ENCODE results near the gene TSBP1. TPM values are rescaled to one million over a fixed set of nuclear protein-coding genes. Genes with fewer than 3 reads are reported as not detected.

TSBP1 gene
- total and polyA plus RNA-seq, 7 donors = not detected

GRCh38 chr6:32247401-32247800 lies 124.3 kb downstream of the TSBP1 start:
- H3K9me3 ChIP-seq = no peaks in the 10 kb centered on the region
- H3K27ac ChIP-seq = no peak overlapping the region
- H3K36me3 ChIP-seq = no peaks in the 10 kb centered on the region
- no peak for DNase-seq
- peaks cover 0 to 13% (median 10%) of the 10 kb centered on the region in 4 donors for H3K4me1 ChIP-seq
- no peak overlapping the region for H3K4me3 ChIP-seq
- no peak for TF ChIP-seq EP300 (IDR thresholded peaks at IDR 0.05)
- no peak for TF ChIP-seq POLR2A (IDR thresholded peaks at IDR 0.05)
- TF ChIP-seq POLR2AphosphoS5 (IDR thresholded peaks at IDR 0.05) = no peak
- TF ChIP-seq CTCF (IDR thresholded peaks at IDR 0.05) = no peak
- WGBS, 2 donors = 32 to 76% methylated on average over 2 of the region's 2 CpGs
- no peaks in the 10 kb centered on the region for H3K27me3 ChIP-seq
- intact Hi-C loops (cut with DNase I) = loop anchor here (10.0 kb wide), 2 partner anchors 457 to 557 kb away; no protein-coding TSS in a partner anchor

DNA sequence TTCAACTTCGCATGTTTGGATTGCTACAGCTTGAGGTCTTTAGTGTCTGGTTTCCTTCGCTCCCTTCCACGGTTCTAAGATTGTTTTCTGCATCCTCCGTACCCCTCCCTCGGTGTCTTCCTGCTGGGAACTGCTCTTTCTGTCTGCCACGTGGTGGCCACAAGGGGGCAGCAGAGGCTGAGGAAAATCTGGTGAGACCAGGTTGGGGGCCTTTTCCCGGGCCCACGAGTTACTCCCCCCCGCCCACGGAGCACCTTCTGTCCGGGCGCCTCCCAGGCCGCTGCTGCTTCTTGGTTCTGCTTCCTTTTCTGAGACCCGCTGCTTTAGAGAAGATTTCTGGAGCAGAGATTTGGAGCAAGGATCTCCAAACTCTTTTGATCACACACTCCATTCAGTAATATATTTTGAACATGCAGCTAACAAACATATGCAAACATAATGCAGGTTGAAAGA lies 126.7 kb downstream of the TSBP1 start:
- peaks cover 0 to 13% (median 10%) of the 10 kb centered on the region in 4 donors for H3K4me1 ChIP-seq
- H3K36me3 ChIP-seq = no peaks in the 10 kb centered on the region
- H3K4me3 ChIP-seq = peak overlapping the region in 2 of 4 donors; percentile 16 to 18
- peak overlapping the region; percentile 37 to 67 (median 63) for H3K27ac ChIP-seq
- H3K27me3 ChIP-seq = no peaks in the 10 kb centered on the region
- 0 to 1% methylated on average over 14 of the region's 14 CpGs for WGBS, 2 donors
- no peak for TF ChIP-seq POLR2AphosphoS5 (IDR thresholded peaks at IDR 0.05)
- peak; percentile 84 to 93 (median 93) for TF ChIP-seq CTCF (IDR thresholded peaks at IDR 0.05)
- peak; percentile 91 for DNase-seq
- H3K9me3 ChIP-seq = no peaks in the 10 kb centered on the region
- intact Hi-C loops (cut with DNase I) = loop anchor here (2.0 to 10.0 kb wide), 5 partner anchors 48 to 560 kb away; no protein-coding TSS in a partner anchor

- no peaks in the 10 kb centered on the region for H3K27me3 ChIP-seq
- peak overlapping the region; percentile 37 to 67 (median 63) for H3K27ac ChIP-seq
- H3K9me3 ChIP-seq = no peaks in the 10 kb centered on the region
- peak; percentile 76 for DNase-seq
- peaks cover 0 to 13% (median 10%) of the 10 kb centered on the region in 4 donors for H3K4me1 ChIP-seq
- intact Hi-C loops (cut with DNase I) = loop anchor here (2.0 to 10.0 kb wide), 5 partner anchors 47 to 561 kb away; no protein-coding TSS in a partner anchor
- 74 to 84% methylated on average over 4 of the region's 4 CpGs for WGBS, 2 donors
- H3K4me3 ChIP-seq = peak overlapping the region in 1 of 4 donors; percentile 16
- H3K36me3 ChIP-seq = no peaks in the 10 kb centered on the region
- no peak for TF ChIP-seq EP300 (IDR thresholded peaks at IDR 0.05)
- peak; percentile 17 to 65 (median 52) for TF ChIP-seq POLR2AphosphoS5 (IDR thresholded peaks at IDR 0.05)
- no peak for TF ChIP-seq POLR2A (IDR thresholded peaks at IDR 0.05)
- no peak for TF ChIP-seq CTCF (IDR thresholded peaks at IDR 0.05)
These were observed 127.4 kb downstream of the TSBP1 start for GRCh38 chr6:32244270-32244669.

Small RNA genes within 50 kb of the gene (small RNA-seq; reads per million reads assigned to genes)
- gene RNU6-603P = 0 reads per million in 3 donors

Other genes with a start within 250 kb of the TSBP1 start
- gene ATF6B, start 243.7 kb downstream of the TSBP1 start, total RNA-seq = 10 to 100 TPM; 24.5 to 73.4 (median 24.8) TPM
- 10 to 100 TPM; 10.9 to 93.6 (median 14.4) TPM for gene ATF6B, start 243.7 kb downstream of the TSBP1 start, polyA plus RNA-seq
- gene FKBPL, start 241.6 kb downstream of the TSBP1 start, total RNA-seq = 1 to 10 TPM; 2.1 to 5.5 (median 4.2) TPM
- gene FKBPL, start 241.6 kb downstream of the TSBP1 start, polyA plus RNA-seq = 10 to 100 TPM in 1 of 3 donors, 1 to 10 TPM in 2; 4.9 to 10.4 (median 6.0) TPM
- gene PRRT1, start 220.0 kb downstream of the TSBP1 start, total RNA-seq = 1 to 10 TPM; 1.8 to 6.1 (median 3.1) TPM
- gene PRRT1, start 220.0 kb downstream of the TSBP1 start, polyA plus RNA-seq = 1 to 10 TPM in 2 of 3 donors, under 1 TPM in 1; 0.46 to 3.3 (median 1.8) TPM
- 100 to 1,000 TPM in 2 of 4 donors, 10 to 100 TPM in 2; 15.5 to 126 (median 62.7) TPM for gene PPT2, start 217.8 kb downstream of the TSBP1 start, total RNA-seq
- gene PPT2, start 217.8 kb downstream of the TSBP1 start, polyA plus RNA-seq = 10 to 100 TPM in 1 of 3 donors, 1 to 10 TPM in 2; 3.0 to 13.0 (median 5.4) TPM
- gene EGFL8, start 207.3 kb downstream of the TSBP1 start, total RNA-seq = 10 to 100 TPM in 3 of 4 donors, 1 to 10 TPM in 1; 8.1 to 24.4 (median 14.3) TPM
- 10 to 100 TPM in 2 of 3 donors, 1 to 10 TPM in 1; 2.3 to 15.1 (median 13.8) TPM for gene EGFL8, start 207.3 kb downstream of the TSBP1 start, polyA plus RNA-seq
- 10 to 100 TPM; 32.4 to 45.7 (median 36.5) TPM for gene AGPAT1, start 195.8 kb downstream of the TSBP1 start, total RNA-seq
- gene AGPAT1, start 195.8 kb downstream of the TSBP1 start, polyA plus RNA-seq = 10 to 100 TPM; 36.6 to 54.2 (median 37.9) TPM
- gene RNF5, start 193.5 kb downstream of the TSBP1 start, total RNA-seq = 100 to 1,000 TPM in 2 of 4 donors, 10 to 100 TPM in 2; 61.5 to 118 (median 95.1) TPM
- gene RNF5, start 193.5 kb downstream of the TSBP1 start, polyA plus RNA-seq = 100 to 1,000 TPM in 2 of 3 donors, 10 to 100 TPM in 1; 95.2 to 220 (median 189) TPM
- 1 to 10 TPM; 1.9 to 8.9 (median 5.3) TPM for gene AGER, start 187.7 kb downstream of the TSBP1 start, total RNA-seq
- gene AGER, start 187.7 kb downstream of the TSBP1 start, polyA plus RNA-seq = 10 to 100 TPM in 1 of 3 donors, 1 to 10 TPM in 1, not detected in 1; 2.4 to 10.6 TPM
- 10 to 100 TPM; 53.6 to 67.7 (median 57.0) TPM for gene PBX2, start 181.7 kb downstream of the TSBP1 start, total RNA-seq
- gene PBX2, start 181.7 kb downstream of the TSBP1 start, polyA plus RNA-seq = 10 to 100 TPM; 16.6 to 55.2 (median 19.8) TPM
- 10 to 100 TPM in 3 of 4 donors, 1 to 10 TPM in 1; 5.0 to 13.3 (median 10.4) TPM for gene GPSM3, start 179.3 kb downstream of the TSBP1 start, total RNA-seq
- gene GPSM3, start 179.3 kb downstream of the TSBP1 start, polyA plus RNA-seq = 10 to 100 TPM; 15.5 to 56.2 (median 15.6) TPM
- 10 to 100 TPM in 1 of 4 donors, 1 to 10 TPM in 3; 5.4 to 23.0 (median 6.3) TPM for gene NOTCH4, start 147.8 kb downstream of the TSBP1 start, total RNA-seq
- gene NOTCH4, start 147.8 kb downstream of the TSBP1 start, polyA plus RNA-seq = 1 to 10 TPM; 1.2 to 9.9 (median 1.8) TPM
- gene BTNL2, start 35.3 kb upstream of the TSBP1 start, total RNA-seq = not detected
- not detected for gene BTNL2, start 35.3 kb upstream of the TSBP1 start, polyA plus RNA-seq
- 100 to 1,000 TPM; 101 to 151 (median 113) TPM for gene HLA-DRA, start 68.0 kb upstream of the TSBP1 start, total RNA-seq
- 1,000 to 10,000 TPM in 1 of 3 donors, 100 to 1,000 TPM in 2; 137 to 1,090 (median 722) TPM for gene HLA-DRA, start 68.0 kb upstream of the TSBP1 start, polyA plus RNA-seq
- gene HLA-DRB5, start 158.4 kb upstream of the TSBP1 start, total RNA-seq = 10 to 100 TPM in 1 of 4 donors, 1 to 10 TPM in 2, under 1 TPM in 1; 0.71 to 20.8 (median 1.6) TPM
- 10 to 100 TPM in 1 of 3 donors, 1 to 10 TPM in 1, not detected in 1; 2.1 to 13.6 TPM for gene HLA-DRB5, start 158.4 kb upstream of the TSBP1 start, polyA plus RNA-seq
- gene HLA-DRB1, start 217.9 kb upstream of the TSBP1 start, total RNA-seq = 10 to 100 TPM; 23.5 to 44.6 (median 27.7) TPM
- gene HLA-DRB1, start 217.9 kb upstream of the TSBP1 start, polyA plus RNA-seq = 100 to 1,000 TPM in 2 of 3 donors, 10 to 100 TPM in 1; 25.8 to 414 (median 158) TPM

Measured in sigmoid colon (tissue), 7 donors.